ENCODE measurements around the gene GP1BA. TPM values are rescaled to one million over a fixed set of nuclear protein-coding genes. Genes with fewer than 3 reads are reported as not detected.

GP1BA gene
- total and polyA plus RNA-seq, 2 donors (not counting 1 experiment from before 2014, with no cell fraction given): 0.06 TPM; not detected in 1

DNA sequence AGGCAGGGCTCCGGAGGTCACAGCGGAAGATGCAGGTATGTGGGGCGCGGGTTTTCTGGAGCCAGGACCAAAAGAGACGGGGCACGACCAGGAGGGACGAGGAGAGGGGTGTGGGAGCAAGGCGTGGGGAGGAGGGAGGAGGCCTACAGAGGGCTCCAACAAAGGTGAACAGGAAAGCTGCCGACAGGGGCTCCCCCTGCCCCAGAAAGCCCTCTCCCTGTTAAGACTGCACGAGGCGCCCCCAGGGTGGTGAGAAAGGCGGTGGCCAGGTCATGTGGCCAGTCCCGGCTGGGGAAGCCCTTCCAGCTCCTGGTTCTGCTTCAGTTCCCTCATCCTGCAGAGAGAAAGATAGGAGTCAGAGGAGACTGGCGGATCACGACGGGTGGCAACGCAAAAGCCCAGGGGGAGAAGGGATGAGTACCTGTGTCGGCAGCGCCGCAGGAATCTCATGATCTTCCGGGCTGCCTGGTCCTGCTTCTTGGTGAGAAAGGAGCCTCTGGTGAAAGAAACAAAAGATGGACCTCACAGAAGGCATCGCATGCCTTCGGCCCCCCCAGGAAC lies 36.5 kb downstream of the GP1BA start:
- H2AFZ ChIP-seq (ENCODE audit: insufficient read depth, low read depth, low read length, poor library complexity, severe bottlenecking): peak overlapping the region; percentile 75
- peaks cover 15% of the 10 kb centered on the region for H3K4me1 Mint-ChIP-seq
- H3K4me3 ChIP-seq (ENCODE audit: control extremely low read depth in 1 of 5, extremely low read depth in 1 of 5, insufficient read depth in 1 of 5, low read depth in 2 of 5, low read length in 4 of 5): peak overlapping the region; percentile 67 to 92 (median 75)
- H3K27me3 ChIP-seq (replicated peaks in 1 of 4; ENCODE audit: control extremely low read depth in 1 of 4, control insufficient read depth in 3 of 4, insufficient read depth in 4 of 4, low read length in 3 of 4): no peaks in the 10 kb centered on the region
- H3K9ac ChIP-seq (ENCODE audit: low read length): peak overlapping the region; percentile 73
- H3K27ac Mint-ChIP-seq: no peak overlapping the region
- ATAC-seq (ENCODE audit: low read depth) (no peak), DNase-seq (no peak)
- POLR2A ChIA-PET: interaction anchor here (1.1 to 4.7 kb wide), 5 partner anchors 20 to 69 kb away, joined by 5 to 81 read pairs (median 13); partner anchors contain the start of genes C17orf107, PFN1, RNF167 and SLC25A11
- CTCF ChIA-PET: interaction anchor here (0.5 to 4.3 kb wide), 6 partner anchors 10 to 67 kb away, joined by 3 to 32 read pairs (median 4); partner anchors contain the start of genes CAMTA2, RNF167, SLC25A11 and SLC52A1
- H3K4me1 ChIP-seq (ENCODE audit: control insufficient read depth in 2 of 2, insufficient read depth in 2 of 2, low read length in 2 of 2): peaks cover 17 to 22% of the 10 kb centered on the region in 2 donors
- H3K4me2 ChIP-seq (replicated peaks; ENCODE audit: low read depth, low read length, poor library complexity, severe bottlenecking): peak overlapping the region; percentile 85
- TF ChIP-seq, protein P1, sequence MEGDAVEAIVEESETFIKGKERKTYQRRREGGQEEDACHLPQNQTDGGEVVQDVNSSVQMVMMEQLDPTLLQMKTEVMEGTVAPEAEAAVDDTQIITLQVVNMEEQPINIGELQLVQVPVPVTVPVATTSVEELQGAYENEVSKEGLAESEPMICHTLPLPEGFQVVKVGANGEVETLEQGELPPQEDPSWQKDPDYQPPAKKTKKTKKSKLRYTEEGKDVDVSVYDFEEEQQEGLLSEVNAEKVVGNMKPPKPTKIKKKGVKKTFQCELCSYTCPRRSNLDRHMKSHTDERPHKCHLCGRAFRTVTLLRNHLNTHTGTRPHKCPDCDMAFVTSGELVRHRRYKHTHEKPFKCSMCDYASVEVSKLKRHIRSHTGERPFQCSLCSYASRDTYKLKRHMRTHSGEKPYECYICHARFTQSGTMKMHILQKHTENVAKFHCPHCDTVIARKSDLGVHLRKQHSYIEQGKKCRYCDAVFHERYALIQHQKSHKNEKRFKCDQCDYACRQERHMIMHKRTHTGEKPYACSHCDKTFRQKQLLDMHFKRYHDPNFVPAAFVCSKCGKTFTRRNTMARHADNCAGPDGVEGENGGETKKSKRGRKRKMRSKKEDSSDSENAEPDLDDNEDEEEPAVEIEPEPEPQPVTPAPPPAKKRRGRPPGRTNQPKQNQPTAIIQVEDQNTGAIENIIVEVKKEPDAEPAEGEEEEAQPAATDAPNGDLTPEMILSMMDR (IDR thresholded peaks at IDR 0.05): no peak
- no peak for TF ChIP-seq EZH2 (IDR thresholded peaks at IDR 0.05; ENCODE audit: borderline replicate concordance, insufficient read depth, low read depth, low read length, poor library complexity, severe bottlenecking)
- no peaks in the 10 kb centered on the region for H3K9me3 ChIP-seq (ENCODE audit: control extremely low read depth in 1 of 3, control insufficient read depth in 2 of 3, insufficient read depth in 1 of 3, low read length in 2 of 3)
- whole genome bisulfite sequencing (ENCODE audit: insufficient coverage): 65% methylated on average over 22 of the region's 23 CpGs
- no peaks in the 10 kb centered on the region for H3K27me3 Mint-ChIP-seq
- peaks cover 26% of the 10 kb centered on the region for H3K79me2 ChIP-seq (ENCODE audit: control insufficient read depth, insufficient read depth, low read length)
- H3K9me3 Mint-ChIP-seq (ENCODE audit: insufficient read depth): no peaks in the 10 kb centered on the region
- peaks cover 0 to 17% of the 10 kb centered on the region in 2 experiments for H3K36me3 ChIP-seq (replicated peaks in 1 of 2; ENCODE audit: control extremely low read depth in 1 of 2, control insufficient read depth in 1 of 2, extremely low read depth in 1 of 2, insufficient read depth in 2 of 2, low read length in 1 of 2)
- H4K20me1 ChIP-seq (ENCODE audit: control insufficient read depth, insufficient read depth, low read length, poor library complexity, severe bottlenecking): no peaks in the 10 kb centered on the region
- intact Hi-C loops (cut with micrococcal nuclease): loop anchor here (5.0 kb wide), 1 partner anchor 49 kb away; no protein-coding TSS in a partner anchor
- no peak overlapping the region for H3K4me3 Mint-ChIP-seq
- peak overlapping the region; percentile 58 to 68 for H3K27ac ChIP-seq (ENCODE audit: low read length in 2 of 2)

DNA sequence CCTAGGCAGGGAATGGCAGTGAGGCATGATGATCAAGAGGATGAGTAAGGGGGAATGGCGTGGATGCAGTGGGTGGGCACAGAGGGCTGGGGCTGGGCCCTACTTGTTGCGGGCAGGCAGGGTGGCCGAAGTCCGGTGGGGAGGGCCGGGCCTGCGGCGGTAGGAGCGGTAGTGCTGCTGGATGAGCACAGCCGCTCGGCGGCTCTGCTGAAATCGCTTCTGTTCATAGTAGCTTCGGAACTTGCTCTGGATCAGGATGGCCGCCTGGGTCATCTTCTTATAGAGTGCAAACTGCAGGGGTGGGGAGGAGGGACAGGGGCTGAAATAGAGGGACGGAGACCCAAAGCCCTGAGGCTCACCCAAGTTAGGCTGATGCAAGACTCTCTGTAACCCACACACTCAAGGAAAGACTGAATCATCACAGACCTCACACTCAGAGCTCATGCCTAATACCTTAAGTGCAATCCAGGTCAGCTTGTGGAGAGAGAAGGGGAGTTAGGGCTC lies 37.0 kb downstream of the GP1BA start:
- H3K36me3 ChIP-seq (replicated peaks in 1 of 2; ENCODE audit: control extremely low read depth in 1 of 2, control insufficient read depth in 1 of 2, extremely low read depth in 1 of 2, insufficient read depth in 2 of 2, low read length in 1 of 2): peaks cover 0 to 21% of the 10 kb centered on the region in 2 experiments
- over 99% methylated on average over 13 of the region's 15 CpGs for WGBS (ENCODE audit: insufficient coverage)
- H3K4me3 Mint-ChIP-seq: no peak overlapping the region
- H3K9me3 Mint-ChIP-seq (ENCODE audit: insufficient read depth): no peaks in the 10 kb centered on the region
- peak overlapping the region; percentile 85 for H3K4me2 ChIP-seq (replicated peaks; ENCODE audit: low read depth, low read length, poor library complexity, severe bottlenecking)
- ATAC-seq (ENCODE audit: low read depth) (no peak), DNase-seq (no peak)
- H4K20me1 ChIP-seq (ENCODE audit: control insufficient read depth, insufficient read depth, low read length, poor library complexity, severe bottlenecking): no peaks in the 10 kb centered on the region
- peaks cover 26% of the 10 kb centered on the region for H3K79me2 ChIP-seq (ENCODE audit: control insufficient read depth, insufficient read depth, low read length)
- peak overlapping the region; percentile 82 for H3K27ac Mint-ChIP-seq
- TF ChIP-seq, protein P1 (IDR thresholded peaks at IDR 0.05): no peak
- no peak for TF ChIP-seq EZH2 (IDR thresholded peaks at IDR 0.05; ENCODE audit: borderline replicate concordance, insufficient read depth, low read depth, low read length, poor library complexity, severe bottlenecking)
- peaks cover 17 to 22% of the 10 kb centered on the region in 2 donors for H3K4me1 ChIP-seq (ENCODE audit: control insufficient read depth in 2 of 2, insufficient read depth in 2 of 2, low read length in 2 of 2)
- H2AFZ ChIP-seq (ENCODE audit: insufficient read depth, low read depth, low read length, poor library complexity, severe bottlenecking): no peak overlapping the region
- no peaks in the 10 kb centered on the region for H3K27me3 ChIP-seq (replicated peaks in 1 of 4; ENCODE audit: control extremely low read depth in 1 of 4, control insufficient read depth in 3 of 4, insufficient read depth in 4 of 4, low read length in 3 of 4)
- intact Hi-C loops (cut with micrococcal nuclease): loop anchor here (5.0 kb wide), 1 partner anchor 48 kb away; no protein-coding TSS in a partner anchor
- H3K27me3 Mint-ChIP-seq: no peaks in the 10 kb centered on the region
- no peak overlapping the region for H3K4me3 ChIP-seq (ENCODE audit: control extremely low read depth in 1 of 5, extremely low read depth in 1 of 5, insufficient read depth in 1 of 5, low read depth in 2 of 5, low read length in 4 of 5)
- ChIA-PET POLR2A (interaction anchor here (4.7 kb wide), 1 partner anchor 21 kb away, joined by 81 read pairs; the partner anchor contains the start of gene PFN1), CTCF (interaction anchor here (1.1 to 4.3 kb wide), 4 partner anchors 9 to 61 kb away, joined by 4 to 32 read pairs (median 4); partner anchors contain the start of genes RNF167 and SLC25A11)
- H3K9ac ChIP-seq (ENCODE audit: low read length): no peak overlapping the region
- H3K27ac ChIP-seq (ENCODE audit: low read length in 2 of 2): no peak overlapping the region
- H3K4me1 Mint-ChIP-seq: peaks cover 15% of the 10 kb centered on the region
- no peaks in the 10 kb centered on the region for H3K9me3 ChIP-seq (ENCODE audit: control extremely low read depth in 1 of 3, control insufficient read depth in 2 of 3, insufficient read depth in 1 of 3, low read length in 2 of 3)

All from B cell (primary cell).